Stimulated activated CD8-positive, alpha-beta memory T cell treated with anti-CD3 and anti-CD28 coated beads, Interleukin-4, amount 100 ng/mL, for 24 hours (primary cell): ENCODE results near the gene ATXN1.
"Not testable (repeated sequence)": the region's sequence is repeated elsewhere in the genome, so short reads cannot be mapped to it uniquely, and the experiment has no call there.

Experiments used
- DNase-seq: peaks from one replicate; pipeline ENCODE4 v3.0.0-alpha.2; 2020; ENCODE audit warnings: low read depth

ATXN1 gene

GRCh38 chr6:16473908-16474771 is 287.1 kb downstream of the ATXN1 start:
- no peak for DNase-seq

GRCh38 chr6:16473184-16473907 is 287.9 kb downstream of the ATXN1 start:
- DNase-seq: no peak

- DNase-seq: no peak
Observed at GRCh38 chr6:16472349-16473069, 288.8 kb downstream of the ATXN1 start.

GRCh38 chr6:16471910-16472297 is 289.4 kb downstream of the ATXN1 start:
- DNase-seq: no peak

GRCh38 chr6:16471222-16471909 is 289.9 kb downstream of the ATXN1 start:
- no peak for DNase-seq

GRCh38 chr6:16470502-16471221 is 290.6 kb downstream of the ATXN1 start:
- no peak for DNase-seq

- DNase-seq: no peak
Observed at GRCh38 chr6:16468991-16469615, 292.2 kb downstream of the ATXN1 start.

GRCh38 chr6:16466800-16467553 is 294.3 kb downstream of the ATXN1 start:
- no peak for DNase-seq

GRCh38 chr6:16464045-16464444 is 297.2 kb downstream of the ATXN1 start:
- DNase-seq: no peak

GRCh38 chr6:16463246-16463645 is 298.0 kb downstream of the ATXN1 start:
- DNase-seq: not testable (repeated sequence)

- no peak for DNase-seq
Observed at GRCh38 chr6:16461491-16461890, 299.8 kb downstream of the ATXN1 start.

GRCh38 chr6:16459472-16459871 is 301.8 kb downstream of the ATXN1 start:
- DNase-seq: not testable (repeated sequence)

- DNase-seq: no peak
Observed at GRCh38 chr6:16452348-16452747, 308.9 kb downstream of the ATXN1 start.

- DNase-seq: no peak
Observed at GRCh38 chr6:16450821-16451220, 310.4 kb downstream of the ATXN1 start.

- DNase-seq: no peak
Observed at GRCh38 chr6:16450285-16450684, 311.0 kb downstream of the ATXN1 start.

- DNase-seq: no peak
Observed at GRCh38 chr6:16446273-16446672, 315.0 kb downstream of the ATXN1 start.

- no peak for DNase-seq
Observed at GRCh38 chr6:16442031-16442430, 319.2 kb downstream of the ATXN1 start.

GRCh38 chr6:16441262-16441661 is 320.0 kb downstream of the ATXN1 start:
- no peak for DNase-seq

- DNase-seq: no peak
Observed at GRCh38 chr6:16440636-16441212, 320.5 kb downstream of the ATXN1 start.
